ENCODE data around the gene PIANP.

The PIANP gene

DNA sequence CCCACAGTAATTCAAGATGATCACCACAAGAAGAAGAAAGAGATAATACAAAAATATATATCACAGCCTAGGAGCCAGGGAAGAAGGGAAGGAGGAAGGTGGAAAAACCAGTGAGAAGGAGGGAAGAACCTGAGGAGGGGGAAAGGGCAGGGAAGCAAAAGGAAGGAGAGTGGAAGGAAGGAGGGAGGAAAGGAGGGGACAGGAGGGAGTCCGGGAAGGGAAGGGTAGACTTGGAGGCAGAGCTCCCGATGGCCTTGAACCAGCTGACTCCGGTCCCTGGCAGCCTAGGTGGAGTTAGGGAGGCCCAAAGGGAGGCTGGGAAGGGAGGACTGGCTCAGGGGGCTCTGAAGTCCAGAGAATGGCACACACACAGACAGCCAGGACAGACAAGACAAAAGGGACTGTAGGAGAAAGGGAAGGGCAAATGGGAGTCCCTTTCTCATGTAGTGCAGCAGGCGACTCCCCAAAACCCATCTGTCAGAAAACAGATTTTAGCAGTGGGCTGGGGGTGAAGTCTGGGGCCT is 6.7 kb downstream of the PIANP start:
- H3K4me1 ChIP-seq (ENCODE audit: control insufficient read depth, insufficient read depth, low read length, unreplicated experiment) = peaks cover 15% of the 10 kb centered on the region
- peaks cover 11% of the 10 kb centered on the region for H3K79me2 ChIP-seq (ENCODE audit: control insufficient read depth, insufficient read depth, low read length, unreplicated experiment)
- no peak overlapping the region for H3K4me3 ChIP-seq (ENCODE audit: low read depth, low read length)
- 0 out of 2 replicates have a peak, but pooled peaks cover 5% of the 10 kb centered on the region for H3K27me3 ChIP-seq (ENCODE audit: insufficient read depth, low read length)
- no peak overlapping the region for H2AFZ ChIP-seq (ENCODE audit: low read length, unreplicated experiment)
- no peak overlapping the region for H3K27ac ChIP-seq (ENCODE audit: low read depth, low read length)
- no peaks in the 10 kb centered on the region for H3K36me3 ChIP-seq (ENCODE audit: insufficient read depth, low read length)

GRCh38 chr12:6692888-6693287 is 7.7 kb downstream of the PIANP start:
- H3K4me1 ChIP-seq (ENCODE audit: control insufficient read depth, insufficient read depth, low read length, unreplicated experiment) = peaks cover 11% of the 10 kb centered on the region
- no peak overlapping the region for H3K4me3 ChIP-seq (ENCODE audit: low read depth, low read length)
- H3K27ac ChIP-seq (ENCODE audit: low read depth, low read length) = no peak overlapping the region
- H3K27me3 ChIP-seq (ENCODE audit: insufficient read depth, low read length) = no peaks in the 10 kb centered on the region
- peaks cover 20% of the 10 kb centered on the region for H3K79me2 ChIP-seq (ENCODE audit: control insufficient read depth, insufficient read depth, low read length, unreplicated experiment)
- H3K36me3 ChIP-seq (ENCODE audit: insufficient read depth, low read length) = no peaks in the 10 kb centered on the region
- no peak overlapping the region for H2AFZ ChIP-seq (ENCODE audit: low read length, unreplicated experiment)

DNA sequence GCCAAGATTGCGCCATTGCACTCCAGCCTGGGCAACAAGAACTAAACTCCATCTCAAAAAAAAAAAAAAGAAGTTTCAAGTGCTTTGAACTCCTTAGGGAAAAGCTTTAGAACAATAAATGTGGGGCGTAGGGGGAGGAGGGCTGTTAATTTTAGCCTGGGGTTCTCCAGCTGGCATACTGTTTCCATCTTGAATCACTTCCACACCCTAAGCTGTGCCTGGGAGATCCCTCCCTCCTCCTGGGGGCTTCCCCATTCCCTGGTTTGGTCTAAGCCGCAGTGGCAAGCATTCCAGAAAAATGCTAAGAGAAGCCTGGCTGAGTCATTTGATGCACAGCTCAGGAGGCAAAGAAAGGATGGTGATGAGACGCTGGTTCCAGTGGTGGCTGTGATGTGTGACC is 9.1 kb downstream of the PIANP start:
- Histone ChIP-seq H3K27ac (ENCODE audit: low read depth, low read length) (no peak overlapping the region), H3K79me2 (ENCODE audit: control insufficient read depth, insufficient read depth, low read length, unreplicated experiment) (peaks cover 34% of the 10 kb centered on the region), H3K4me1 (ENCODE audit: control insufficient read depth, insufficient read depth, low read length, unreplicated experiment) (peaks cover 23% of the 10 kb centered on the region), H3K27me3 (ENCODE audit: insufficient read depth, low read length) (no peaks in the 10 kb centered on the region), H3K4me3 (ENCODE audit: low read depth, low read length) (no peak overlapping the region), H3K36me3 (ENCODE audit: insufficient read depth, low read length) (no peaks in the 10 kb centered on the region), H2AFZ (ENCODE audit: low read length, unreplicated experiment) (no peak overlapping the region)

DNA sequence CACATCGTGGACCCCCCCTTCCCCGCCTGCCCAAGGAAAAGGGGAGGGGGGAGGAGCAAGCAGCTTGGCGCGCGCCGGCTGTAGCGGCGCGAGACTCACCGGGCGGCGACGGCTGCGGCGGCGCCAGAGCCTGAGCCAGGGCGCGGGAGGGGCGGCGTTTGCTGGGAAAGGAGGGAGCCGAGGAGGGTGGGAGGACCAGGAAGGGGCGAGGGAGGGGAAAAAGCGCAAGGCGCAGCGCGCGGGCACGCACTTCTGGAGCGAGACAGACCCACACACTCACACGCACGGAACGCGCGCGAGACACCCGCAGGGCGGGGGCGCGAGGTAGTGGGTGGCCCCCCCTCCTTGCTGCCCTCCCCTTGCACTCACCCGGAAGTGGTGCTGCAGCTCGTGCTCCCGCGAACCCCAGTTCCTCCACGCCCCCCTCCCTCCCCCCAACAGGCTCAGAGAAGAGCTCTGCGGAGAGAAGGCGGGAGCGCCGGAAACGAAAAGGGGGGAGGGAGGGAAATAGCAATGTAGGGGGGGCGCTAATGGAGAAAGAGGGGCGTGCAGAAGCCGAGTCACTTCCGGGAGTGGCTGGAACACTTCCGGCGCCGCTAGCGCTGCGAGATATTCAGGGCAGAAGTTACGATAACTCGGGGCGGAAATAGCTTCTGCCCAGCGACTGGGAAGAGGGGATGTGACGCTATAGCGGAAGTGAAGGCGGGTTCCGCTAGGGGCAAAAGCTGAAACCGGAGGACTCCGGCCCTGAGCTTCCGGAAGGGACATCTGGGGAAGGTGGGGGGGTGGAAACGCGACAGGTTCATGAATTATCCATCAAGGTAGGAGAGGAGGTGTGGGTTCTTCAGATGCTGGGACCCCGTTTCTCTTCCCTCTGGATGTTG is 11.4 kb downstream of the PIANP start, which contains the start of gene ZNF384:
Gene ZNF384, minus strand, starts transcription at position 377 of the 884 bp plus-strand sequence. CDS start 9,855 bp downstream, outside the sequence.
- Histone ChIP-seq H3K27ac (ENCODE audit: low read depth, low read length) (peak within 1 kb of the TSS; percentile 85), H2AFZ (ENCODE audit: low read length, unreplicated experiment) (peak within 1 kb of the TSS; percentile 69), H3K79me2 (ENCODE audit: control insufficient read depth, insufficient read depth, low read length, unreplicated experiment) (peaks cover 55% of the 10 kb centered on the region), H3K4me3 (ENCODE audit: low read depth, low read length) (peak within 1 kb of the TSS; percentile 92), H3K36me3 (ENCODE audit: insufficient read depth, low read length) (no peaks in the 10 kb centered on the region), H3K4me1 (ENCODE audit: control insufficient read depth, insufficient read depth, low read length, unreplicated experiment) (peaks cover 31% of the 10 kb centered on the region), H3K27me3 (ENCODE audit: insufficient read depth, low read length) (no peaks in the 10 kb centered on the region)

DNA sequence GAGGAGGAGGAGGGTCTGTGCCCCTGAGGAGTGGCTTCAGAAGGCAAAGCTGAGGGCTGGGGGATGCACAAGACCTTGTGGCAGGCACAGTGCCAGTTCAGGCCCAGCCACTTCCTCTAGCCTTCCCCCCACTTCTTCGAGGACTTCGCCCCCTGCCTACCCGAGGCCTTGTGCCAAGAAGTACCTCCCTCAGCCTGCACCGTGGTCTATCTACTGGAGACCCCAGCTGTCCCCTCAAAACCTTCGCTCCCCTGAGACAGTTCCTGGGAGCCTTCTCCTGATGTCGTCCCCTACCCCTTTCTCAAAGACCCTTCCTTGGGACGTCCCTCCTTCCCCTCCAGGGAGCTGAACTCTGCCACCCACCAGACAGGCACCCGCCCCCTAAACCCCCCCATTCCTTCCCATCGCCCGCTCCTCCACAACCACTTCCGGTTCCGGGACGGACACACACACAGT is 12.0 kb downstream of the PIANP start:
- H3K4me1 ChIP-seq (ENCODE audit: control insufficient read depth, insufficient read depth, low read length, unreplicated experiment) = peaks cover 31% of the 10 kb centered on the region
- H3K4me3 ChIP-seq (ENCODE audit: low read depth, low read length) = peak overlapping the region; percentile 92
- no peak overlapping the region for H2AFZ ChIP-seq (ENCODE audit: low read length, unreplicated experiment)
- no peaks in the 10 kb centered on the region for H3K36me3 ChIP-seq (ENCODE audit: insufficient read depth, low read length)
- H3K27ac ChIP-seq (ENCODE audit: low read depth, low read length) = peak overlapping the region; percentile 85
- H3K27me3 ChIP-seq (ENCODE audit: insufficient read depth, low read length) = no peaks in the 10 kb centered on the region
- H3K79me2 ChIP-seq (ENCODE audit: control insufficient read depth, insufficient read depth, low read length, unreplicated experiment) = peaks cover 62% of the 10 kb centered on the region

DNA sequence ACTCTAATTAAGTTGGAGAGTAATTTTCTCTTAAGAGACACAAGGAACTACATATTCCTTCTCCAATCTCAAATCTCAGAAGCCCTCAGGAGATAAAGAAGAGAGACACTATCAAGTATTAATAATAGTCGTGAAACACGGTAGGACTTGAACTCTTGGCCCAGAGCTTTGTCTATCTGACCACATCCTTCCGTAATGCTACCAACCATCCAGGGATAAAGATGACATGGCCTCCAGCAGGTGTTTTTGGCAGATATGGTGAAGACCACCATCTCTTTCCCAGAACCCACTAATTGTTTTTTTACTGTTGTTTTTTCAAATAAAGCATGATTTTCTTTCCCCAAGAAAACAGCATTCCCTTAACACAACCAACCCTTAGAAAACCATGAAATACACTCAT is 14.8 kb downstream of the PIANP start:
- H2AFZ ChIP-seq (ENCODE audit: low read length, unreplicated experiment) = no peak overlapping the region
- H3K36me3 ChIP-seq (ENCODE audit: insufficient read depth, low read length) = no peaks in the 10 kb centered on the region
- no peaks in the 10 kb centered on the region for H3K27me3 ChIP-seq (ENCODE audit: insufficient read depth, low read length)
- H3K4me3 ChIP-seq (ENCODE audit: low read depth, low read length) = no peak overlapping the region
- H3K27ac ChIP-seq (ENCODE audit: low read depth, low read length) = no peak overlapping the region
- H3K79me2 ChIP-seq (ENCODE audit: control insufficient read depth, insufficient read depth, low read length, unreplicated experiment) = peaks cover 86% of the 10 kb centered on the region
- H3K4me1 ChIP-seq (ENCODE audit: control insufficient read depth, insufficient read depth, low read length, unreplicated experiment) = peaks cover 25% of the 10 kb centered on the region

GRCh38 chr12:6684609-6685008 is 16.0 kb downstream of the PIANP start:
- peaks cover 86% of the 10 kb centered on the region for H3K79me2 ChIP-seq (ENCODE audit: control insufficient read depth, insufficient read depth, low read length, unreplicated experiment)
- H3K27me3 ChIP-seq (ENCODE audit: insufficient read depth, low read length) = no peaks in the 10 kb centered on the region
- H3K36me3 ChIP-seq (ENCODE audit: insufficient read depth, low read length) = no peaks in the 10 kb centered on the region; the same call in 1 of the 2 replicates
- no peak overlapping the region for H2AFZ ChIP-seq (ENCODE audit: low read length, unreplicated experiment)
- no peak overlapping the region for H3K4me3 ChIP-seq (ENCODE audit: low read depth, low read length)
- H3K4me1 ChIP-seq (ENCODE audit: control insufficient read depth, insufficient read depth, low read length, unreplicated experiment) = peaks cover 19% of the 10 kb centered on the region
- H3K27ac ChIP-seq (ENCODE audit: low read depth, low read length) = no peak overlapping the region

DNA sequence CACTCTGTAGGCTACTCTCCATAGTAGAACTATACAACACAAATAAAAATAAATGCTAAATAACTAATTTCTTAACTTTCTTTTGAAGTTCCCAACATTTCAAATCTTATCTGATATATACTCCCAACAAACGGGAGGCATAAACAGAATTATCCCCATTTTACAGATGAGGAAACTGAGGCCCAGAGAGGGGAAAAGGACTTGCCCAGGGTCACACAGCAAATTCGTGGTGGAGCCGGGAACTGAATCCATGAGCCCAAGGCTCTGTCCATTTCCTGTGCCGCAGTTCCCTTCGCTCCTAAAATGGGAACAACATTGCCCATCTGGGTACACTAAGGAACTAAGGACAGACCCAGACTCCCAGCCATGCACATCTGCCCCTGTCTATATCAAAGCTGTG is 23.7 kb downstream of the PIANP start:
- Histone ChIP-seq H3K79me2 (ENCODE audit: control insufficient read depth, insufficient read depth, low read length, unreplicated experiment) (peaks cover 26% of the 10 kb centered on the region), H3K4me3 (ENCODE audit: low read depth, low read length) (no peak overlapping the region), H3K4me1 (ENCODE audit: control insufficient read depth, insufficient read depth, low read length, unreplicated experiment) (no peaks in the 10 kb centered on the region), H2AFZ (ENCODE audit: low read length, unreplicated experiment) (no peak overlapping the region), H3K36me3 (ENCODE audit: insufficient read depth, low read length) (peaks cover 25% of the 10 kb centered on the region), H3K27me3 (ENCODE audit: insufficient read depth, low read length) (no peaks in the 10 kb centered on the region), H3K27ac (ENCODE audit: low read depth, low read length) (no peak overlapping the region)

GRCh38 chr12:6672143-6672542 is 28.5 kb downstream of the PIANP start:
- Histone ChIP-seq H3K27ac (ENCODE audit: low read depth, low read length) (no peak overlapping the region), H3K79me2 (ENCODE audit: control insufficient read depth, insufficient read depth, low read length, unreplicated experiment) (peaks cover 2% of the 10 kb centered on the region), H3K4me3 (ENCODE audit: low read depth, low read length) (no peak overlapping the region), H3K4me1 (ENCODE audit: control insufficient read depth, insufficient read depth, low read length, unreplicated experiment) (no peaks in the 10 kb centered on the region), H3K36me3 (ENCODE audit: insufficient read depth, low read length) (peaks cover 30% of the 10 kb centered on the region), H2AFZ (ENCODE audit: low read length, unreplicated experiment) (no peak overlapping the region), H3K27me3 (ENCODE audit: insufficient read depth, low read length) (no peaks in the 10 kb centered on the region)

DNA sequence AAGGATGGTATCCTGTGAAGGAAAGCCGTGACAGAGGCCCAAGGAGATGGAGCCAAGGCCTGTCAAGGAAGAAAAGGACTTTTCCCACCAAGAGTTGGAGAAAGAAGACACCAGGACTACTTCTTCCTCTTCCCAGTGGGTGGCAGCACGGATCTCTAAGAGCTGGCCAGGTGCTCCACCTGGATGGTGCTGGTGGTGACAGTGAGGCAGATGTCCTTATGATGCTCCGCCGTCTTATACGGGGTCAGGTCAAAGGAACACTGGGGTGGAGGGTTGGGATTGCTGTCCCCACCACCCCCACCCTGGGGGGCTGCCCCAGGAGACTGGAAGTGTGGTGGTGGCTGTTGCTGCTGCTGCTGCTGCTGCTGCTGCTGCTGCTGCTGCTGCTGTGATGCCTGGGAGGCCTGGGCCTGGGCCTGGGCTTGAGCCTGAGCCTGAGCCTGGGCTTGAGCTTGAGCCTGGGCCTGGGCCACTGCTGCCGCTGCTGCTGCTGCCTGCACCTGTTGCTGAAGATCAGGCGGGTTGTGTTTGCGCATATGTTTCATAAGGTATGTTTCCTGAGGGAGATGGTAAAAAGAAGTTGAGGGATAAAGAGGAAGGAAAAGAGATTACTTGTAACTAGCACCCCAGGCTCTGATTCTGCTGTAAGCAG is 32.9 kb downstream of the PIANP start:
- Histone ChIP-seq H3K27ac (ENCODE audit: low read depth, low read length) (no peak overlapping the region), H3K79me2 (ENCODE audit: control insufficient read depth, insufficient read depth, low read length, unreplicated experiment) (peaks cover under 1% of the 10 kb centered on the region), H3K4me1 (ENCODE audit: control insufficient read depth, insufficient read depth, low read length, unreplicated experiment) (no peaks in the 10 kb centered on the region), H3K27me3 (ENCODE audit: insufficient read depth, low read length) (no peaks in the 10 kb centered on the region), H3K36me3 (ENCODE audit: insufficient read depth, low read length) (peaks cover 24% of the 10 kb centered on the region), H2AFZ (ENCODE audit: low read length, unreplicated experiment) (no peak overlapping the region), H3K4me3 (ENCODE audit: low read depth, low read length) (no peak overlapping the region)
